ENCODE measurements around the gene IQSEC1. TPM values are rescaled to one million over a fixed set of nuclear protein-coding genes. Genes with fewer than 3 reads are reported as not detected.

Gene IQSEC1
- total RNA-seq, 1 experiment from 2014 or later = 13.0 TPM

DNA sequence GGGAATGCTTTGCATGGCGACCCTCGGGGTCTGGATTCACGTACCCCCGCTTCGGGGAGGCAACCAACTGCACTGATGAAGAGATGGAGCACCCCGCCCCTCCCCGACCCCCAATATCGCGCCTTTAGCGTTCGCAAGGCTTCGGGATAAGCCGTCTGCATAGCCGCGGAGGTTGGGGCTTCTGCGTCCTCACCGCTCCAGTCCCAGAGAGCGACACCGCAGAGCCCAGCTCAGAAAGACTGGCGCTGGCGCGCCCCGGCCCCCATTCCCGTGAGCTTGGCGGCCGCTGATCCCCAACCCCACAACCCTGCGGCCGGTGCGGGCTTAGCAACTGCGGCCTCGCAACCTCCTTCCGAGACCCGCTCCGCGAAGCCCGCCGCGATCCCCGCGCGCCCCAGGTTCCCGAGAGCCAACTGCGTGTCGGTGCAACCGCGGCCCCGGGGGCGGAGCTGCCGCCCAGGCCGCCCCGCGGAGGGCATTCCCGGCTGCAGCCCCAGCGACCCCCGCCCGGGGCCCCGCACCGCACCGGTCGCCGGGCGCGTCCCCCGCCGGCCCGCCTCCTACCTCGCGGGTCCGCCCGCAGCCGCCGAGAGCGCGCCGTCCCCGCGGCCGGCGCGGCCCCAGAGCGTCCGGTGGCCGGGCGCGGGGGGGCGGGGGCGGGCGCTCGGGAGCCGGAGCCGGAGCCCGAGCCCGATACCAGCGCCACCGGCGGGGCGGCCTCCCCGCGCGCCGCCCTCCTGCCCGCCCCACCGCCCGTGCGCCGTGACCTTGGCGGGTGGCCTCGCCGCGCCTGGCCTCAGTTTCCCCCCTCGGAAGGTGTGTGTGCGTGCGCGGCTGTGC lies 79.5 kb downstream of the IQSEC1 start:
- DNase-seq (ENCODE audit: low spot score) = no peak
- Histone ChIP-seq H3K27me3 (replicated peaks; ENCODE audit: insufficient read depth, low read depth, low read length, poor library complexity) (peaks cover 60% of the 10 kb centered on the region), H3K4me3 (ENCODE audit: low read depth, low read length, poor library complexity, severe bottlenecking) (peak overlapping the region; percentile 61), H3K9me3 (ENCODE audit: low read depth, low read length, poor library complexity, severe bottlenecking) (no peaks in the 10 kb centered on the region), H3K4me1 (ENCODE audit: insufficient read depth, low read length, poor library complexity, severe bottlenecking) (no peaks in the 10 kb centered on the region), H3K27ac (ENCODE audit: low read depth, low read length, poor library complexity, severe bottlenecking) (no peak overlapping the region), H3K36me3 (ENCODE audit: insufficient read depth, low read length, poor library complexity, severe bottlenecking) (no peaks in the 10 kb centered on the region)
- BruUV-seq (replicated peaks) = no TSS peak
- POLR2A ChIA-PET (ENCODE audit: low non-redundant PET) = no interaction called here
- CTCF ChIA-PET = no interaction called here
- TF ChIP-seq CTCF (conservative IDR thresholded peaks at IDR 0.05; ENCODE audit: low read depth, low read length) (no peak), EZH2 (IDR thresholded peaks at IDR 0.05; ENCODE audit: borderline replicate concordance, low read depth, low read length, poor library complexity, severe bottlenecking) (peak; percentile 82)
- intact Hi-C loops (cut with micrococcal nuclease; ENCODE audit: unreplicated experiment) = no loop called here

DNA sequence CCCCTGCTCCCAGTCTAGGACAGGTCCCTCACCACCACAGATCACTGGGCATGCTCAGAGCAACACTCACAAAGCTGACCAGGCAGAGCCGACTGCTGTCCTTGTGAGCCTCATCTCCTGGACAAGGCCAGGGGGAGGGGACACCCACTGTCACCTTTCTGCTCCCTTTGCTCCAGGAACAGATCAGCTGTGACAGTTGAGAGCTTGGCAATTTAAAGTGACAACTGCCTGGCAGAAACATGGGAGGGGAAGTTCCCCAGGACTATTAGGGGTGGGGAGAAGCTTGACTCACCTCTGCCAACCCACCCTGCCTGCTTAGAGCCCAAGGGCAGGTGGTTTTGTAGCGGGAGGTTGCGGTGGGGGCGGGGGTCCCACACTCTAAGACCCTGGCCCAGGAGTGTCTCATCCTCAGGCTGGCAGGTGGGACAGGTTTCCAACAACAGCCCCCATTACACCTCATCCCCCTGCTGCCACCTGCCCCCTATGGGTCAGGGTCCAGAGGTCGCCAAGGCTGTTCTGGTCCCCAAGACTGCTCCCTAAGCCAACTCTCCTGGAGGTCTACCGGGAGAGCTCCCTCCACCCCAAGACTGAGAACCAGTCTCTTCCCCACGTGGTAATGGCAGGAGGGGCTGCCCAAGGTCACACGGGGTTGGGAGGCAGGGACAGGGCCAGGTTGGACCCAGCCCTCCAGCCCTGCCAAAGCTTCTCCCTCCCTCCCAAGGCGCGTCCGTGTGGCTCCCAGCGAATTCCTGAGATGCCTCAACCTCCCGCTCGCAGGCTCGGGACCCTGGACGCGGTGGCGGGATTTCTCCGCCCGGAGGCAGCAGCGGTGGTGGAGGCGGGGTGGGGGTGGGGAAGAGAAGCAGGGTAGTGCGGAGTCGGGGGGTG lies 80.4 kb downstream of the IQSEC1 start:
- DNase-seq (ENCODE audit: low spot score) = no peak
- no peak for TF ChIP-seq EZH2 (IDR thresholded peaks at IDR 0.05; ENCODE audit: borderline replicate concordance, low read depth, low read length, poor library complexity, severe bottlenecking)
- TF ChIP-seq CTCF (conservative IDR thresholded peaks at IDR 0.05; ENCODE audit: low read depth, low read length) = no peak
- BruUV-seq (replicated peaks) = no TSS peak
- intact Hi-C loops (cut with micrococcal nuclease; ENCODE audit: unreplicated experiment) = no loop called here
- no peaks in the 10 kb centered on the region for H3K4me1 ChIP-seq (ENCODE audit: insufficient read depth, low read length, poor library complexity, severe bottlenecking)
- H3K27me3 ChIP-seq (replicated peaks; ENCODE audit: insufficient read depth, low read depth, low read length, poor library complexity) = peaks cover 60% of the 10 kb centered on the region
- H3K27ac ChIP-seq (ENCODE audit: low read depth, low read length, poor library complexity, severe bottlenecking) = no peak overlapping the region
- H3K36me3 ChIP-seq (ENCODE audit: insufficient read depth, low read length, poor library complexity, severe bottlenecking) = no peaks in the 10 kb centered on the region
- POLR2A ChIA-PET (ENCODE audit: low non-redundant PET) = no interaction called here
- H3K4me3 ChIP-seq (ENCODE audit: low read depth, low read length, poor library complexity, severe bottlenecking) = no peak overlapping the region
- H3K9me3 ChIP-seq (ENCODE audit: low read depth, low read length, poor library complexity, severe bottlenecking) = no peaks in the 10 kb centered on the region
- CTCF ChIA-PET = no interaction called here

- H3K4me1 ChIP-seq (ENCODE audit: insufficient read depth, low read length, poor library complexity, severe bottlenecking) = no peaks in the 10 kb centered on the region
- TF ChIP-seq EZH2 (IDR thresholded peaks at IDR 0.05; ENCODE audit: borderline replicate concordance, low read depth, low read length, poor library complexity, severe bottlenecking) (no peak), CTCF (conservative IDR thresholded peaks at IDR 0.05; ENCODE audit: low read depth, low read length) (no peak)
- intact Hi-C loops (cut with micrococcal nuclease; ENCODE audit: unreplicated experiment) = no loop called here
- no peaks in the 10 kb centered on the region for H3K9me3 ChIP-seq (ENCODE audit: low read depth, low read length, poor library complexity, severe bottlenecking)
- no peak overlapping the region for H3K4me3 ChIP-seq (ENCODE audit: low read depth, low read length, poor library complexity, severe bottlenecking)
- no peak for DNase-seq (ENCODE audit: low spot score)
- no TSS peak for BruUV-seq (replicated peaks)
- no peaks in the 10 kb centered on the region for H3K36me3 ChIP-seq (ENCODE audit: insufficient read depth, low read length, poor library complexity, severe bottlenecking)
- ChIA-PET POLR2A (ENCODE audit: low non-redundant PET) (no interaction called here), CTCF (no interaction called here)
- peaks cover 56% of the 10 kb centered on the region for H3K27me3 ChIP-seq (replicated peaks; ENCODE audit: insufficient read depth, low read depth, low read length, poor library complexity)
- H3K27ac ChIP-seq (ENCODE audit: low read depth, low read length, poor library complexity, severe bottlenecking) = no peak overlapping the region
Observed at GRCh38 chr3:12991861-12992281, 81.4 kb downstream of the IQSEC1 start.

Data from A673 (cell line).